Liver (tissue), 3 donors: ENCODE data around the gene HYOU1.
"Not testable (repeated sequence)": the region's sequence is repeated elsewhere in the genome, so short reads cannot be mapped to it uniquely, and the experiment has no call there.

ENCODE experiments used
- ATF3 ChIP-seq: IDR thresholded peaks from 2 replicates; pipeline ENCODE4 v1.6.1; 2016; ENCODE audit warnings: antibody characterized with exemption
- CTCF ChIP-seq: fragments of 150-350 bp; IDR thresholded peaks from 2 replicates; pipeline ENCODE4 v1.5.1; 2017; ENCODE audit warnings: improper control_type of control experiment, low read depth, low read length; ENCODE audit not compliant: missing input control
- EGR1 ChIP-seq, 2 donors: IDR thresholded peaks; 2 replicates each; pipeline ENCODE4 v1.6.1; 2016 to 2018; ENCODE audit warnings: antibody characterized with exemption in 2 of 2, low read depth in 2 of 2
- FOXA1 ChIP-seq: IDR thresholded peaks from 2 replicates; pipeline ENCODE4 v1.6.1; 2016; ENCODE audit warnings: antibody characterized with exemption
- HNF4G ChIP-seq: IDR thresholded peaks from 2 replicates; pipeline ENCODE4 v1.6.1; 2016; ENCODE audit warnings: antibody characterized with exemption
- MAX ChIP-seq: IDR thresholded peaks from 2 replicates; pipeline ENCODE4 v1.6.1; 2016; ENCODE audit warnings: antibody characterized with exemption
- NR2F2 ChIP-seq: IDR thresholded peaks from 2 replicates; pipeline ENCODE4 v1.6.1; 2016; ENCODE audit warnings: antibody characterized with exemption
- RAD21 ChIP-seq, 2 donors: IDR thresholded peaks; 2 replicates each; pipeline ENCODE4 v1.6.1; 2016; ENCODE audit warnings: antibody characterized with exemption in 2 of 2, mild to moderate bottlenecking in 2 of 2
- REST ChIP-seq: IDR thresholded peaks from 2 replicates; pipeline ENCODE4 v1.6.1; 2016; ENCODE audit warnings: antibody characterized with exemption, mild to moderate bottlenecking
- RXRA ChIP-seq, 2 donors: IDR thresholded peaks; 2 replicates each; pipeline ENCODE4 v1.6.1; 2017 to 2018; ENCODE audit warnings: antibody characterized with exemption in 2 of 2, mild to moderate bottlenecking in 1 of 2
- SP1 ChIP-seq: IDR thresholded peaks from 2 replicates; pipeline ENCODE4 v1.6.1; 2018; ENCODE audit warnings: antibody characterized with exemption, mild to moderate bottlenecking
- TAF1 ChIP-seq: conservative IDR thresholded peaks from 2 replicates; pipeline ENCODE4 v1.6.1; 2016; ENCODE audit warnings: antibody characterized with exemption, mild to moderate bottlenecking
- ZBTB33 ChIP-seq: IDR thresholded peaks from 2 replicates; pipeline ENCODE4 v1.6.1; 2016; ENCODE audit warnings: antibody characterized with exemption
- donor health status: healthy.
- donor health status: healthy.

- not testable (repeated sequence) for TF ChIP-seq CTCF; ZBTB33; TAF1; MAX; RXRA (IDR thresholded peaks at IDR 0.05); SP1; REST; ATF3; FOXA1; RAD21 (IDR thresholded peaks at IDR 0.05); EGR1 (IDR thresholded peaks at IDR 0.05; ENCODE audit: low read depth in 2 of 2); HNF4G; NR2F2
Measured at GRCh38 chr11:119033421-119033820, 23.6 kb downstream of the HYOU1 start.
